Gastroesophageal sphincter (tissue), 3 donors: Measurements from ENCODE around the gene ADCY9.

Source experiments
- EP300 ChIP-seq: sonication (generic); formaldehyde crosslinking; IDR thresholded peaks from one replicate; pipeline ENCODE4 v1.6.1; 2017; ENCODE audit warnings: antibody characterized with exemption, mild to moderate bottlenecking
- POLR2A ChIP-seq, 2 donors: fragments of 450-650 bp; IDR thresholded peaks; one replicate each; pipeline ENCODE4 v1.6.1; 2017; ENCODE audit warnings: antibody characterized with exemption in 2 of 2, mild to moderate bottlenecking in 2 of 2, moderate library complexity in 1 of 2
- TF ChIP-seq, protein P1 (sequence below), 4 experiments: fragments of 200-600 bp in 2 of 4; fragments of 450-650 bp in 2 of 4; sonication (generic) in 1 of 4; IDR thresholded peaks; one replicate each; pipeline ENCODE4 v1.5.1; 2017 to 2019; ENCODE audit warnings: antibody characterized with exemption in 4 of 4, mild to moderate bottlenecking in 2 of 4, moderate library complexity in 2 of 4

GRCh38 chr16:3949946-3950342 lies 166.3 kb downstream of the ADCY9 start:
- TF ChIP-seq, protein P1, sequence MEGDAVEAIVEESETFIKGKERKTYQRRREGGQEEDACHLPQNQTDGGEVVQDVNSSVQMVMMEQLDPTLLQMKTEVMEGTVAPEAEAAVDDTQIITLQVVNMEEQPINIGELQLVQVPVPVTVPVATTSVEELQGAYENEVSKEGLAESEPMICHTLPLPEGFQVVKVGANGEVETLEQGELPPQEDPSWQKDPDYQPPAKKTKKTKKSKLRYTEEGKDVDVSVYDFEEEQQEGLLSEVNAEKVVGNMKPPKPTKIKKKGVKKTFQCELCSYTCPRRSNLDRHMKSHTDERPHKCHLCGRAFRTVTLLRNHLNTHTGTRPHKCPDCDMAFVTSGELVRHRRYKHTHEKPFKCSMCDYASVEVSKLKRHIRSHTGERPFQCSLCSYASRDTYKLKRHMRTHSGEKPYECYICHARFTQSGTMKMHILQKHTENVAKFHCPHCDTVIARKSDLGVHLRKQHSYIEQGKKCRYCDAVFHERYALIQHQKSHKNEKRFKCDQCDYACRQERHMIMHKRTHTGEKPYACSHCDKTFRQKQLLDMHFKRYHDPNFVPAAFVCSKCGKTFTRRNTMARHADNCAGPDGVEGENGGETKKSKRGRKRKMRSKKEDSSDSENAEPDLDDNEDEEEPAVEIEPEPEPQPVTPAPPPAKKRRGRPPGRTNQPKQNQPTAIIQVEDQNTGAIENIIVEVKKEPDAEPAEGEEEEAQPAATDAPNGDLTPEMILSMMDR (IDR thresholded peaks at IDR 0.05) = no peak
- TF ChIP-seq POLR2A (IDR thresholded peaks at IDR 0.05) (no peak), EP300 (no peak)
